HepG2 (cell line): Measurements from ENCODE around the gene C2. TPM values are rescaled to one million over a fixed set of nuclear protein-coding genes. Genes with fewer than 3 reads are reported as not detected.

Source experiments
- ARNT ChIP-seq: fragments of 450-650 bp; IDR thresholded peaks from 2 replicates; pipeline ENCODE4 v1.6.1; 2017
- GABPB1 ChIP-seq: IDR thresholded peaks from 2 replicates; pipeline ENCODE4 v1.6.1; 2016; ENCODE audit warnings: mild to moderate bottlenecking, missing genetic modification reagents, moderate library complexity, missing compliant biosample characterization
- HES4 ChIP-seq: sonication (generic); formaldehyde crosslinking; IDR thresholded peaks from 2 replicates; pipeline ENCODE4 v1.9.0; 2021; ENCODE audit warnings: mild to moderate bottlenecking, missing genetic modification reagents, borderline replicate concordance
- HNRNPH1 ChIP-seq: fragments of 200-400 bp; formaldehyde crosslinking; optimal IDR thresholded peaks from 2 replicates; pipeline ENCODE3; 2017; ENCODE audit warnings: mild to moderate bottlenecking, low read depth, low read length
- KAT2B ChIP-seq: fragments of 150-350 bp; IDR thresholded peaks from 2 replicates; pipeline ENCODE4 v1.6.1; 2014; ENCODE audit warnings: low read depth, low read length, borderline replicate concordance
- NFIB ChIP-seq: sonication (generic); formaldehyde crosslinking; IDR thresholded peaks from 2 replicates; pipeline ENCODE4 v1.9.0; 2021; ENCODE audit warnings: missing genetic modification reagents, mild to moderate bottlenecking, borderline replicate concordance
- NR3C1 ChIP-seq: sonication (generic); formaldehyde crosslinking; IDR thresholded peaks from 2 replicates; pipeline ENCODE4 v1.4.0; 2020; ENCODE audit warnings: missing genetic modification reagents
- SMYD3 ChIP-seq: sonication (generic); formaldehyde crosslinking; IDR thresholded peaks from 2 replicates; pipeline ENCODE4 v1.8.1; 2023; ENCODE audit warnings: mild to moderate bottlenecking, missing genetic modification reagents
- ZBTB7A ChIP-seq: sonication (generic); formaldehyde crosslinking; IDR thresholded peaks from 2 replicates; pipeline ENCODE4 v1.8.0; 2022; ENCODE audit warnings: mild to moderate bottlenecking, missing genetic modification reagents
- ZFP1 ChIP-seq: IDR thresholded peaks from 2 replicates; pipeline ENCODE4 v1.6.1; 2016
- ZMYM4 ChIP-seq: sonication (generic); formaldehyde crosslinking; IDR thresholded peaks from 2 replicates; pipeline ENCODE4 v1.8.1; 2023; ENCODE audit warnings: mild to moderate bottlenecking, missing genetic modification reagents
- ZNF230 ChIP-seq: sonication (generic); formaldehyde crosslinking; IDR thresholded peaks from 2 replicates; pipeline ENCODE4 v1.4.0; 2020; ENCODE audit warnings: mild to moderate bottlenecking, missing genetic modification reagents
- ZNF24 ChIP-seq: fragments of 450-650 bp; IDR thresholded peaks from 2 replicates; pipeline ENCODE4 v1.6.1; 2017; ENCODE audit warnings: antibody characterized with exemption, mild to moderate bottlenecking
- polyA plus RNA-seq, 8 experiments: library from polyadenylated mRNA; depleted of rRNA in 3 of 8; stranded (reverse) in 7 of 8; unstranded in 1 of 8; fragments of >200 nt; fragmentation: Illumina TruSeq in 4 of 8; extraction: Trizol in 4 of 8; gene quantifications; 2 replicates each; pipeline versions ENCODE4 v1.2.1 to v1.2.3, GENCODE V29; 2011 to 2016; ENCODE audit warnings: low read depth in 4 of 8, missing spikeins in 1 of 8, mixed read lengths in 1 of 8; ENCODE audit not compliant: insufficient read depth in 1 of 8
- total RNA-seq, 5 experiments: library from RNA; depleted of rRNA; stranded (reverse); fragments of >200 nt; fragmentation: Illumina TruSeq; extraction: Trizol; gene quantifications; 2 replicates each; pipeline ENCODE4 v1.2.3, GENCODE V29; 2016; ENCODE audit warnings: low read depth in 1 of 5
- TF ChIP-seq, protein P1 (sequence below): sonication (generic); formaldehyde crosslinking; IDR thresholded peaks from 2 replicates; pipeline ENCODE4 v1.4.0; 2020; ENCODE audit warnings: mild to moderate bottlenecking, missing genetic modification reagents
- TF ChIP-seq, protein P2 (sequence below): sonication (generic); formaldehyde crosslinking; IDR thresholded peaks from 2 replicates; pipeline ENCODE4 v1.9.0; 2021; ENCODE audit warnings: missing genetic modification reagents, borderline replicate concordance
- TF ChIP-seq, protein P3 (sequence below): sonication (generic); formaldehyde crosslinking; IDR thresholded peaks from 2 replicates; pipeline ENCODE4 v1.5.0; 2020; ENCODE audit warnings: missing genetic modification reagents, mild to moderate bottlenecking, borderline replicate concordance
- TF ChIP-seq, protein P4 (sequence below): sonication (generic); formaldehyde crosslinking; IDR thresholded peaks from 2 replicates; pipeline ENCODE4 v1.8.1; 2023; ENCODE audit warnings: mild to moderate bottlenecking, missing genetic modification reagents
- TF ChIP-seq, protein P5 (sequence below): IDR thresholded peaks from 2 replicates; pipeline ENCODE4 v1.6.1; 2016

The C2 gene
- total and polyA plus RNA-seq, 2 of the 13 experiments (the other 11 are each of a cell fraction or from before 2014, with no cell fraction given): 165 to 307 TPM

DNA sequence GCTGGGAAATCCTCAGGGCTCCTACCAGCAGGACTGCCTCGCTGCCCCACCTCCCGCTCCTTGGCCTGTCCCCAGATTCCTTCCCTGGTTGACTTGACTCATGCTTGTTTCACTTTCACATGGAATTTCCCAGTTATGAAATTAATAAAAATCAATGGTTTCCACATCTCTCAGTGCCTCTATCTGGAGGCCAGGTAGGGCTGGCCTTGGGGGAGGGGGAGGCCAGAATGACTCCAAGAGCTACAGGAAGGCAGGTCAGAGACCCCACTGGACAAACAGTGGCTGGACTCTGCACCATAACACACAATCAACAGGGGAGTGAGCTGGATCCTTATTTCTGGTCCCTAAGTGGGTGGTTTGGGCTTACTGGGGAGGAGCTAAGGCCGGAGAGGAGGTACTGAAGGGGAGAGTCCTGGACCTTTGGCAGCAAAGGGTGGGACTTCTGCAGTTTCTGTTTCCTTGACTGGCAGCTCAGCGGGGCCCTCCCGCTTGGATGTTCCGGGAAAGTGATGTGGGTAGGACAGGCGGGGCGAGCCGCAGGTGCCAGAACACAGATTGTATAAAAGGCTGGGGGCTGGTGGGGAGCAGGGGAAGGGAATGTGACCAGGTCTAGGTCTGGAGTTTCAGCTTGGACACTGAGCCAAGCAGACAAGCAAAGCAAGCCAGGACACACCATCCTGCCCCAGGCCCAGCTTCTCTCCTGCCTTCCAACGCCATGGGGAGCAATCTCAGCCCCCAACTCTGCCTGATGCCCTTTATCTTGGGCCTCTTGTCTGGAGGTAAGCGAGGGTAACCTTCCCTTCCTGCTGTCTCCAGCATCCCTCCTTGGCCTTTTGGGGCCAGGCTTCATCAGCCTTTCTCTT, 18.2 kb downstream of the C2 start, which contains the start of gene CFB (continued):
- TF ChIP-seq, protein P1, sequence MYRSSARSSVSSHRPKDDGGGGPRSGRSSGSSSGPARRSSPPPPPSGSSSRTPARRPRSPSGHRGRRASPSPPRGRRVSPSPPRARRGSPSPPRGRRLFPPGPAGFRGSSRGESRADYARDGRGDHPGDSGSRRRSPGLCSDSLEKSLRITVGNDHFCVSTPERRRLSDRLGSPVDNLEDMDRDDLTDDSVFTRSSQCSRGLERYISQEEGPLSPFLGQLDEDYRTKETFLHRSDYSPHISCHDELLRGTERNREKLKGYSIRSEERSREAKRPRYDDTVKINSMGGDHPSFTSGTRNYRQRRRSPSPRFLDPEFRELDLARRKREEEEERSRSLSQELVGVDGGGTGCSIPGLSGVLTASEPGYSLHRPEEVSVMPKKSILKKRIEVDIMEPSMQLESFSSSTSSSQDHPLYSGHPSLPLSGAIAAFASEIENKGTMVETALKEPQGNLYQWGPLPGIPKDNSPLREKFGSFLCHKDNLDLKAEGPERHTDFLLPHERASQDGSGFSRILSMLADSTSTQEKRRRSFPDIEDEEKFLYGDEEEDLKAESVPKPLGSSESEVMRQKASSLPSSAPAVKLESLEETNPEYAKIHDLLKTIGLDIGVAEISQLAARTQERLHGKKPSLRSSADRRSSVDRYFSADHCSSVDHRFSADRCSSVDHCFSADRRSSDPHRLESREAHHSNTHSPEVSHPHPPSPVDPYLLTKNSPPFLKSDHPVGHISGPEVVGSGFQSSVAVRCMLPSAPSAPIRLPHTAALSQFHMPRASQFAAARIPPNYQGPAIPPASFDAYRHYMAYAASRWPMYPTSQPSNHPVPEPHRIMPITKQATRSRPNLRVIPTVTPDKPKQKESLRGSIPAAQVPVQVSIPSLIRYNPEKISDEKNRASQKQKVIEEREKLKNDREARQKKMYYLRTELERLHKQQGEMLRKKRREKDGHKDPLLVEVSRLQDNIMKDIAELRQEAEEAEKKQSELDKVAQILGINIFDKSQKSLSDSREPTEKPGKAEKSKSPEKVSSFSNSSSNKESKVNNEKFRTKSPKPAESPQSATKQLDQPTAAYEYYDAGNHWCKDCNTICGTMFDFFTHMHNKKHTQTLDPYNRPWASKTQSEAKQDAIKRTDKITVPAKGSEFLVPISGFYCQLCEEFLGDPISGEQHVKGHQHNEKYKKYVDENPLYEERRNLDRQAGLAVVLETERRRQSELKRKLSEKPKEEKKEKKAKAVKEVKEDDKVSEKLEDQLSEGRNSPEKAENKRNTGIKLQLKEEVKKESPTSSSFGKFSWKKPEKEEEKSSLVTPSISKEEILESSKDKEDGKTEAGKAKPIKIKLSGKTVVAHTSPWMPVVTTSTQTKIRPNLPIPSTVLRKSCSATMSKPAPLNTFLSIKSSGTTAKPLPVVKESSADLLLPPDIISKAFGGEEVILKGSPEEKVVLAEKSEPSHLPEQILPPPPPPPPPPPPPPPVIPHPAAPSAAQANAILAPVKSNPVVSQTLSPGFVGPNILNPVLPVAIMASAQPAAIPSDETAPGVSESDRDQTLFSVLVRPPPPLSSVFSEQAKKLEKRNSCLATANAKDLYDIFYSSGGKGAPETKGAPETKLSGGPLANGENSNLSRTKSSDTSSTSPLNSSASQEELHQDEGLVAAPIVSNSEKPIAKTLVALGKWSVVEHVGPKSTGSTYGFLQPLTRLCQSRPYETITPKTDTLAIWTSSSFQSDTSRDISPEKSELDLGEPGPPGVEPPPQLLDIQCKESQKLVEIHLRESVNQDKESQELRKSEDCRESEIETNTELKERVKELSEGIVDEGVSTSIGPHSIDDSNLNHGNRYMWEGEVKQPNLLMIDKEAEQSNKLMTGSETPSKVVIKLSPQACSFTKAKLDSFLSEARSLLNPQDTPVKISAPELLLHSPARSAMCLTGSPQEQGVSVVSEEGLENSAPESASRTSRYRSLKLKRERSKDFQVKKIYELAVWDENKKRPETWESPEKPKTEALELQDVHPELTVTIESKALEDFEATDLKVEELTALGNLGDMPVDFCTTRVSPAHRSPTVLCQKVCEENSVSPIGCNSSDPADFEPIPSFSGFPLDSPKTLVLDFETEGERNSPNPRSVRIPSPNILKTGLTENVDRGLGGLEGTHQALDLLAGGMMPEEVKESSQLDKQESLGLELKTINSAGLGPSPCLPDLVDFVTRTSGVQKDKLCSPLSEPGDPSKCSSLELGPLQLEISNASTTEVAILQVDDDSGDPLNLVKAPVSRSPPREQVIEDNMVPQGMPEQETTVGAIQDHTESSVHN (CRISPR knock-in tag): no peak
- no peak; the same call in 1 of the 2 replicates for TF ChIP-seq ZBTB7A (CRISPR knock-in tag)
- TF ChIP-seq ZMYM4 (CRISPR knock-in tag): peak; percentile 48; the same call in 1 of the 2 replicates
- 0 out of 2 replicates have a peak, but pooled peaks have one; percentile 20 for TF ChIP-seq HES4 (CRISPR knock-in tag)
- no peak for TF ChIP-seq KAT2B
- TF ChIP-seq, protein P2, sequence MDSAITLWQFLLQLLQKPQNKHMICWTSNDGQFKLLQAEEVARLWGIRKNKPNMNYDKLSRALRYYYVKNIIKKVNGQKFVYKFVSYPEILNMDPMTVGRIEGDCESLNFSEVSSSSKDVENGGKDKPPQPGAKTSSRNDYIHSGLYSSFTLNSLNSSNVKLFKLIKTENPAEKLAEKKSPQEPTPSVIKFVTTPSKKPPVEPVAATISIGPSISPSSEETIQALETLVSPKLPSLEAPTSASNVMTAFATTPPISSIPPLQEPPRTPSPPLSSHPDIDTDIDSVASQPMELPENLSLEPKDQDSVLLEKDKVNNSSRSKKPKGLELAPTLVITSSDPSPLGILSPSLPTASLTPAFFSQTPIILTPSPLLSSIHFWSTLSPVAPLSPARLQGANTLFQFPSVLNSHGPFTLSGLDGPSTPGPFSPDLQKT (CRISPR knock-in tag): no peak
- peak; percentile 88 for TF ChIP-seq HNRNPH1
- TF ChIP-seq NR3C1 (CRISPR knock-in tag): 0 out of 2 replicates have a peak, but pooled peaks have one; percentile 24
- TF ChIP-seq GABPB1 (CRISPR knock-in tag): peak; percentile 54
- TF ChIP-seq, protein P3, sequence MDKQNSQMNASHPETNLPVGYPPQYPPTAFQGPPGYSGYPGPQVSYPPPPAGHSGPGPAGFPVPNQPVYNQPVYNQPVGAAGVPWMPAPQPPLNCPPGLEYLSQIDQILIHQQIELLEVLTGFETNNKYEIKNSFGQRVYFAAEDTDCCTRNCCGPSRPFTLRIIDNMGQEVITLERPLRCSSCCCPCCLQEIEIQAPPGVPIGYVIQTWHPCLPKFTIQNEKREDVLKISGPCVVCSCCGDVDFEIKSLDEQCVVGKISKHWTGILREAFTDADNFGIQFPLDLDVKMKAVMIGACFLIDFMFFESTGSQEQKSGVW (CRISPR knock-in tag): no peak; the same call in 1 of the 2 replicates
- TF ChIP-seq, protein P4, sequence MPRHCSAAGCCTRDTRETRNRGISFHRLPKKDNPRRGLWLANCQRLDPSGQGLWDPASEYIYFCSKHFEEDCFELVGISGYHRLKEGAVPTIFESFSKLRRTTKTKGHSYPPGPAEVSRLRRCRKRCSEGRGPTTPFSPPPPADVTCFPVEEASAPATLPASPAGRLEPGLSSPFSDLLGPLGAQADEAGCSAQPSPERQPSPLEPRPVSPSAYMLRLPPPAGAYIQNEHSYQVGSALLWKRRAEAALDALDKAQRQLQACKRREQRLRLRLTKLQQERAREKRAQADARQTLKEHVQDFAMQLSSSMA (CRISPR knock-in tag): no peak
- TF ChIP-seq ZNF24: peak; percentile 11; the same call in 1 of the 2 replicates
- peak; percentile 66; the same call in 1 of the 2 replicates for TF ChIP-seq ZNF230 (CRISPR knock-in tag)
- TF ChIP-seq, protein P5, sequence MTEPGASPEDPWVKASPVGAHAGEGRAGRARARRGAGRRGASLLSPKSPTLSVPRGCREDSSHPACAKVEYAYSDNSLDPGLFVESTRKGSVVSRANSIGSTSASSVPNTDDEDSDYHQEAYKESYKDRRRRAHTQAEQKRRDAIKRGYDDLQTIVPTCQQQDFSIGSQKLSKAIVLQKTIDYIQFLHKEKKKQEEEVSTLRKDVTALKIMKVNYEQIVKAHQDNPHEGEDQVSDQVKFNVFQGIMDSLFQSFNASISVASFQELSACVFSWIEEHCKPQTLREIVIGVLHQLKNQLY (CRISPR knock-in tag): peak; percentile 64
- peak; percentile 36; the same call in 1 of the 2 replicates for TF ChIP-seq SMYD3 (CRISPR knock-in tag)
- TF ChIP-seq NFIB (CRISPR knock-in tag): no peak
- TF ChIP-seq ZFP1 (CRISPR knock-in tag): peak; percentile 91
- TF ChIP-seq ARNT: no peak
